HCT116 (cell line): ENCODE results near the gene ALG13. TPM values are rescaled to one million over a fixed set of nuclear protein-coding genes. Genes with fewer than 3 reads are reported as not detected.

Source experiments
- ATAC-seq: fragments of 200-7000 bp; cut with Tn5 transposase; 2 replicates; pipeline ENCODE4 v1.9.1; 2020; ENCODE audit warnings: mild to moderate bottlenecking, moderate library complexity
- BruUV-seq: library from RNA; stranded (reverse); fragments of 400-500 nt; replicated peaks from 2 replicates; lab custom pipeline; 2021; lab: Mats Ljungman, UMichigan
- CTCF ChIA-PET: fragments of 300-600 bp; sonication (Branson Sonifier 250); formaldehyde crosslinking; loops from one replicate; lab custom pipeline; 2021; ENCODE audit warnings: antibody characterized with exemption; lab: Charles Lee
- POLR2A ChIA-PET: fragments of 300-600, 350-600 bp; sonication (Branson Sonifier 250); formaldehyde crosslinking; loops from one replicate; lab custom pipeline; 2021; ENCODE audit warnings: antibody characterized with exemption; lab: Charles Lee
- RAD21 ChIA-PET, 2 experiments: fragments of 300-600 bp; sonication (Branson Sonifier 250); formaldehyde crosslinking; loops; one replicate each; lab custom pipeline; 2023; ENCODE audit warnings: low total read pairs in 2 of 2; ENCODE audit not compliant: uncharacterized antibody in 2 of 2, unreplicated experiment in 2 of 2, low non-redundant PET in 1 of 2; lab: Charles Lee
- DNase-seq: peaks from one replicate; pipeline ENCODE4 v3.0.0-alpha.2; 2010; ENCODE audit warnings: low read depth, low spot score
- H2AFZ ChIP-seq: fragments of 200-600 bp; shearing (Covaris generic), sonication (generic); 2 replicates; pipeline ENCODE4 v1.6.1; 2017; ENCODE audit warnings: low read depth, mixed run types, mixed read lengths, antibody characterized with exemption, low read length; ENCODE audit not compliant: poor library complexity, severe bottlenecking
- H3K27ac ChIP-seq: 2 replicates; pipeline ENCODE4 v1.5.1; 2012; ENCODE audit warnings: low read depth, low read length
- H3K27me3 ChIP-seq: fragments of 200-600 bp; sonication (generic); 2 replicates; pipeline ENCODE4 v1.6.1; 2016; ENCODE audit warnings: mixed run types, low read length, mixed read lengths; ENCODE audit not compliant: insufficient read depth
- H3K36me3 ChIP-seq, 2 experiments: fragments of 200-500 bp in 1 of 2; fragments of 200-600 bp in 1 of 2; sonication (Bioruptor generic) in 1 of 2; sonication (generic) in 1 of 2; 2 replicates each; pipeline versions ENCODE4 v1.5.1 to v1.6.1; 2014 to 2016; ENCODE audit warnings: low read length in 2 of 2, inconsistent platforms in 1 of 2, mixed read lengths in 1 of 2, mixed run types in 1 of 2; ENCODE audit not compliant: insufficient read depth in 2 of 2, control insufficient read depth in 1 of 2
- H3K4me1 ChIP-seq, 2 experiments: fragments of 200-600 bp in 1 of 2; sonication (generic) in 1 of 2; 2 replicates each; pipeline versions ENCODE4 v1.5.1 to v1.6.1; 2012 to 2017; ENCODE audit warnings: low read length in 2 of 2, inconsistent platforms in 1 of 2, mild to moderate bottlenecking in 1 of 2, mixed read lengths in 1 of 2, mixed run types in 1 of 2, moderate library complexity in 1 of 2; ENCODE audit not compliant: insufficient read depth in 2 of 2, control insufficient read depth in 1 of 2
- H3K4me2 ChIP-seq: fragments of 200-600 bp; sonication (generic); 2 replicates; pipeline ENCODE4 v1.6.1; 2017; ENCODE audit warnings: mixed run types, low read length, mixed read lengths
- H3K4me3 ChIP-seq, 2 experiments: fragments of 200-600 bp in 1 of 2; sonication (generic) in 1 of 2; replicated peaks in 1 of 2; 2 replicates each; pipeline ENCODE4 v1.5.1; 2011 to 2016; ENCODE audit warnings: low read length in 2 of 2, control low read depth in 1 of 2, low read depth in 1 of 2, mild to moderate bottlenecking in 1 of 2, mixed read lengths in 1 of 2, mixed run types in 1 of 2
- H3K79me2 ChIP-seq: fragments of 200-600 bp; sonication (generic); 2 replicates; pipeline ENCODE4 v1.6.1; 2017; ENCODE audit warnings: mild to moderate bottlenecking, mixed run types, low read length, moderate library complexity, mixed read lengths; ENCODE audit not compliant: insufficient read depth
- H3K9ac ChIP-seq: fragments of 200-600 bp; sonication (generic); 2 replicates; pipeline ENCODE4 v1.6.1; 2016; ENCODE audit warnings: low read length, mixed read lengths
- H3K9me2 ChIP-seq: fragments of 200-600 bp; sonication (generic), shearing (Covaris generic); 2 replicates; pipeline ENCODE4 v1.6.1; 2017; ENCODE audit warnings: mixed run types, mild to moderate bottlenecking, moderate library complexity; ENCODE audit not compliant: insufficient read depth
- H3K9me3 ChIP-seq, 2 experiments: fragments of 200-500 bp in 1 of 2; fragments of 200-600 bp in 1 of 2; sonication (Bioruptor generic) in 1 of 2; sonication (generic) in 1 of 2; 2 replicates each; pipeline ENCODE4 v1.6.1; 2014 to 2017; ENCODE audit warnings: low read length in 2 of 2, mixed read lengths in 2 of 2, inconsistent platforms in 1 of 2, low read depth in 1 of 2, mild to moderate bottlenecking in 1 of 2, mixed run types in 1 of 2, moderate library complexity in 1 of 2; ENCODE audit not compliant: control insufficient read depth in 1 of 2, insufficient read depth in 1 of 2
- H4K20me1 ChIP-seq: fragments of 200-600 bp; sonication (generic), shearing (Covaris generic); 2 replicates; pipeline ENCODE4 v1.6.1; 2017; ENCODE audit warnings: mixed run types, mild to moderate bottlenecking, moderate library complexity; ENCODE audit not compliant: insufficient read depth
- CBX3 ChIP-seq: IDR thresholded peaks from 2 replicates; pipeline ENCODE4 v1.6.1; 2012; ENCODE audit warnings: low read depth
- CEBPB ChIP-seq: IDR thresholded peaks from 2 replicates; pipeline ENCODE4 v1.6.1; 2012; ENCODE audit warnings: low read depth
- CTCF ChIP-seq, 3 experiments: fragments of 200-600 bp in 1 of 3; sonication (generic) in 1 of 3; IDR thresholded peaks in 2 of 3; conservative IDR thresholded peaks in 1 of 3; 2 replicates each; pipeline ENCODE4 v1.5.1; 2012 to 2017; ENCODE audit warnings: low read depth in 2 of 3, low read length in 2 of 3, antibody characterized with exemption in 1 of 3, borderline replicate concordance in 1 of 3, control low read depth in 1 of 3, mild to moderate bottlenecking in 1 of 3, mixed read lengths in 1 of 3, mixed run types in 1 of 3, moderate library complexity in 1 of 3; ENCODE audit not compliant: insufficient read depth in 1 of 3
- EZH2 ChIP-seq: fragments of 200-600 bp; sonication (generic); IDR thresholded peaks from 2 replicates; pipeline ENCODE4 v1.6.1; 2017; ENCODE audit warnings: antibody characterized with exemption, mixed run types
- EZH2phosphoT487 ChIP-seq: fragments of 200-600 bp; IDR thresholded peaks from 2 replicates; pipeline ENCODE4 v1.6.1; 2018; ENCODE audit warnings: antibody characterized with exemption, borderline replicate concordance
- MAX ChIP-seq: IDR thresholded peaks from 2 replicates; pipeline ENCODE4 v1.6.1; 2012
- POLR2A ChIP-seq: IDR thresholded peaks from 2 replicates; pipeline ENCODE4 v1.7.0; 2011; ENCODE audit warnings: borderline replicate concordance; ENCODE audit not compliant: insufficient read depth, insufficient read length; ENCODE audit errors: extremely low read depth
- RAD21 ChIP-seq: IDR thresholded peaks from 2 replicates; pipeline ENCODE4 v1.6.1; 2012; ENCODE audit warnings: low read depth, mild to moderate bottlenecking
- SP1 ChIP-seq: IDR thresholded peaks from 2 replicates; pipeline ENCODE4 v1.6.1; 2012; ENCODE audit warnings: low read depth
- SRF ChIP-seq: IDR thresholded peaks from 2 replicates; pipeline ENCODE4 v1.6.1; 2012; ENCODE audit warnings: low read depth
- TCF7L2 ChIP-seq: IDR thresholded peaks from 2 replicates; pipeline ENCODE4 v1.7.0; 2011; ENCODE audit warnings: borderline replicate concordance, inconsistent platforms; ENCODE audit not compliant: insufficient read depth, insufficient read length; ENCODE audit errors: extremely low read depth
- intact Hi-C: fragments of 100-400 bp; cut with micrococcal nuclease; formaldehyde crosslinking; loops from 2 replicates; pipeline ENCODE4 v1.10.0; 2022
- total RNA-seq: library from RNA; stranded (reverse); gene quantifications from one replicate; pipeline ENCODE4 v1.2.1, GENCODE V29; 2021; ENCODE audit not compliant: unreplicated experiment

The ALG13 gene
- total RNA-seq, 1 experiment from 2014 or later = 50.4 TPM

GRCh38 chrX:111650845-111651244, 30.1 kb upstream of the ALG13 start (continued):
- TF ChIP-seq CTCF (IDR thresholded peaks at IDR 0.05 in 2 of 3, conservative IDR thresholded peaks at IDR 0.05 in 1 of 3; ENCODE audit: borderline replicate concordance in 1 of 3, insufficient read depth in 1 of 3, low read depth in 2 of 3, low read length in 2 of 3) (no peak), POLR2A (no peak), CBX3 (no peak), SRF (no peak), MAX (no peak), CEBPB (no peak), EZH2 (no peak), SP1 (no peak), EZH2phosphoT487 (no peak)

GRCh38 chrX:111652719-111653118, 28.3 kb upstream of the ALG13 start:
- no peak overlapping the region for H3K9ac ChIP-seq
- TF ChIP-seq CTCF (IDR thresholded peaks at IDR 0.05 in 2 of 3, conservative IDR thresholded peaks at IDR 0.05 in 1 of 3; ENCODE audit: borderline replicate concordance in 1 of 3, insufficient read depth in 1 of 3, low read depth in 2 of 3, low read length in 2 of 3) (0 out of 6 replicates have a peak, but pooled peaks of 1 of the 3 experiments have one; percentile 6), TCF7L2 (no peak), RAD21 (peak; percentile 17; the same call in 1 of the 2 replicates)
- intact Hi-C loops = no loop called here
- H2AFZ ChIP-seq = no peak overlapping the region
- ChIA-PET RAD21 (no interaction called here), CTCF (no interaction called here), POLR2A (no interaction called here)
- no peak overlapping the region for H3K27ac ChIP-seq
- no peak overlapping the region for H3K4me2 ChIP-seq
- H3K36me3 ChIP-seq = no peaks in the 10 kb centered on the region
- no peaks in the 10 kb centered on the region for H3K9me2 ChIP-seq
- H3K4me3 ChIP-seq = no peak overlapping the region
- H3K9me3 ChIP-seq = no peaks in the 10 kb centered on the region
- BruUV-seq = no TSS peak
- H4K20me1 ChIP-seq = no peaks in the 10 kb centered on the region
- DNase-seq (no peak), ATAC-seq (no peak)
- H3K4me1 ChIP-seq = no peaks in the 10 kb centered on the region
- no peaks in the 10 kb centered on the region for H3K79me2 ChIP-seq
- no peaks in the 10 kb centered on the region for H3K27me3 ChIP-seq
